Measurements from ENCODE around the gene PSMD14. TPM values are rescaled to one million over a fixed set of nuclear protein-coding genes. Genes with fewer than 3 reads are reported as not detected.
"Not testable (repeated sequence)": the region's sequence is repeated elsewhere in the genome, so short reads cannot be mapped to it uniquely, and the experiment has no call there.

Gene PSMD14
- total RNA-seq, 1 donor from 2014 or later = 103 TPM

DNA sequence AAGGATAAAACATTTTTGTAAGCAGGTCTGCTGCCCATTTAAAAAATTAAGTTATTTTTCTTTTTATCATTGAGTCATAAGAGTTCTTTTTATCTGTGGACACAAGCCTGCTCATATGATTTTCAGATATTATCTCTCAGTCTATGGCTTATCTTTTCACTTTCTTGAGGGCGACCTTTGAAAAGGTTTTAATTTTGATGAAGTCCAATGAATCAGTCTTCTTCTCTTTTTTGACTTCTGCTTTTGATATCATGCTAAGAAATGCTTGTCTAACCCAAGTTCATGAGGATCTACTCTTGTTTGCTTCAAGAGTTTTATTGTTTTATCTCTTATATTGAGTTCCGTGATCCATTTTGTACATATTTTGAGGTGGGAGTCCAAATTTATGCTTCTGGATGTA lies 36.5 kb downstream of the PSMD14 start:
- DNase-seq (ENCODE audit: low spot score) = no peak
- Mint-ChIP-seq H3K36me3 (ENCODE audit: low read depth) (peaks cover 30% of the 10 kb centered on the region), H3K4me1 (ENCODE audit: low read depth) (peaks cover 6% of the 10 kb centered on the region), H3K9me3 (no peaks in the 10 kb centered on the region), H3K27ac (no peak overlapping the region), H3K4me3 (no peak overlapping the region), H3K27me3 (ENCODE audit: insufficient read depth) (no peaks in the 10 kb centered on the region)
- intact Hi-C loops (cut with micrococcal nuclease) = no loop called here

- Mint-ChIP-seq H3K27ac (no peak overlapping the region), H3K9me3 (no peaks in the 10 kb centered on the region), H3K36me3 (ENCODE audit: low read depth) (peaks cover 11% of the 10 kb centered on the region), H3K4me3 (no peak overlapping the region), H3K27me3 (ENCODE audit: insufficient read depth) (no peaks in the 10 kb centered on the region), H3K4me1 (ENCODE audit: low read depth) (peaks cover 27% of the 10 kb centered on the region)
- intact Hi-C loops (cut with micrococcal nuclease) = no loop called here
- DNase-seq (ENCODE audit: low spot score) = no peak
Observed at GRCh38 chr2:161351678-161352077, 43.5 kb downstream of the PSMD14 start.

- Mint-ChIP-seq H3K4me1 (ENCODE audit: low read depth) (peaks cover 27% of the 10 kb centered on the region), H3K9me3 (no peaks in the 10 kb centered on the region), H3K27ac (no peak overlapping the region), H3K36me3 (ENCODE audit: low read depth) (peaks cover 11% of the 10 kb centered on the region), H3K4me3 (no peak overlapping the region), H3K27me3 (ENCODE audit: insufficient read depth) (no peaks in the 10 kb centered on the region)
- no peak for DNase-seq (ENCODE audit: low spot score)
- intact Hi-C loops (cut with micrococcal nuclease) = no loop called here
Observed at GRCh38 chr2:161352719-161353118, 44.5 kb downstream of the PSMD14 start.

DNA sequence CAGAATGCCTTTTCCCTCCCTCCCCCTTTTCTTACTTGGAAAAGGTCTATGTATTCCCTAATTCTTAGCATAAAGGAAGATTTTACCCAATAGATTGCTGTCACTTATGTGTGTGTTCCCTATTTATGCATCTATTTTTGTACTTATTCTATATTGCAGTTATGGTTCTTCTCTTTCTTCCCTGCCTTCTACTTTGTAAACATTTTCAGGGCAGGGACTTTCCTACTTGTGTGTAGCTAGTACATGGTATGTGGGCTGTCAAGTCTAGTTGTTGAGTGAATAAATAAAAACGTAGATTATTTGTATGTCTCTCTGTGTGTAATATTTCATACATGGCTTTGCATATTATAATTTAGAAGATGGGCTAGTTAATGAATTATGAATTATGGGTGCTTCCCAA lies 45.3 kb downstream of the PSMD14 start:
- Mint-ChIP-seq H3K27ac (no peak overlapping the region), H3K36me3 (ENCODE audit: low read depth) (peaks cover 13% of the 10 kb centered on the region), H3K9me3 (no peaks in the 10 kb centered on the region), H3K4me3 (no peak overlapping the region), H3K4me1 (ENCODE audit: low read depth) (peaks cover 27% of the 10 kb centered on the region), H3K27me3 (ENCODE audit: insufficient read depth) (no peaks in the 10 kb centered on the region)
- intact Hi-C loops (cut with micrococcal nuclease) = no loop called here
- DNase-seq (ENCODE audit: low spot score) = no peak

- H3K36me3 Mint-ChIP-seq (ENCODE audit: low read depth) = peaks cover 11% of the 10 kb centered on the region
- H3K4me1 Mint-ChIP-seq (ENCODE audit: low read depth) = peaks cover 27% of the 10 kb centered on the region
- no peaks in the 10 kb centered on the region for H3K27me3 Mint-ChIP-seq (ENCODE audit: insufficient read depth)
- no peak overlapping the region for H3K4me3 Mint-ChIP-seq
- intact Hi-C loops (cut with micrococcal nuclease) = no loop called here
- H3K9me3 Mint-ChIP-seq = no peaks in the 10 kb centered on the region
- no peak overlapping the region for H3K27ac Mint-ChIP-seq
- no peak for DNase-seq (ENCODE audit: low spot score)
Observed at GRCh38 chr2:161354106-161354505, 45.9 kb downstream of the PSMD14 start.

DNA sequence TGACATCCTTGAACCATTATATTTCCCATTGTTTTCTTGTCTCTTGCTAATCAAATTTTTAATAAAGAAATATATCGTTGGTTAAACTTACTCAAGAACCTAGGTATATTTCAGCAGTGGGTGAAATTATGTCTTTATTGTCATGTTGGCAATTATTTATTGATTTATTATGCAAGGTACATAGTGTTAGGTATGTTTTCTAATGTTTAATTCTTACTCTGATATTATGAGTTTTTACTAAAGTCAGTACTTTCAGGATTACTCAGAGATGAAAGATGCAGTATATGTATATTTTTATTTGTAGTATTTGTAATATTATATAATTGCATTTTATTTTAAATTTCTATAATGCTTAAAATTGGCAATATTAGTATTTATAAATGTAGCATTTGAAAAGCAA lies 46.9 kb downstream of the PSMD14 start:
- Mint-ChIP-seq H3K27ac (no peak overlapping the region), H3K4me1 (ENCODE audit: low read depth) (peaks cover 27% of the 10 kb centered on the region), H3K27me3 (ENCODE audit: insufficient read depth) (no peaks in the 10 kb centered on the region), H3K36me3 (ENCODE audit: low read depth) (peaks cover 13% of the 10 kb centered on the region), H3K9me3 (no peaks in the 10 kb centered on the region), H3K4me3 (no peak overlapping the region)
- intact Hi-C loops (cut with micrococcal nuclease) = no loop called here
- no peak for DNase-seq (ENCODE audit: low spot score)

DNA sequence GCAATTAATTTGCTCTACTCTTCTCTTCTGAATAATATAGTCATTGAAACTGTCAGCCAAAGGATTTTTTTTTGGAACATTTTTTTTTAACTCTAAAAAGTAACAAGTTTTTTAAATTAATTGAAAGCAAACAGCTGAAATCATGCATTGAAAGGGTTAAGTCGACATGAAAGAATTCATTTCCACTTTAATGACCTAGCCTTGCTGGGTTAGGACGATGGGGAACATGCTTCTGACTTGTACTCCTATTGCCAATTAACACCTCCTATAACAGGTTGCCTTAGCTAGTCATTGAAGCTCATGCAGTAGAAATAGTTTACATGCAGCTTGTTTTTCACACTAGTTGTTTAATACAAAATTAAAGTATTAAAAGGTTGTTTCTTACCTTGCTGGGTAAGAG lies 47.8 kb downstream of the PSMD14 start:
- Mint-ChIP-seq H3K27ac (no peak overlapping the region), H3K27me3 (ENCODE audit: insufficient read depth) (no peaks in the 10 kb centered on the region), H3K9me3 (peaks cover 4% of the 10 kb centered on the region), H3K4me3 (no peak overlapping the region), H3K36me3 (ENCODE audit: low read depth) (peaks cover 11% of the 10 kb centered on the region), H3K4me1 (ENCODE audit: low read depth) (peaks cover 23% of the 10 kb centered on the region)
- intact Hi-C loops (cut with micrococcal nuclease) = loop anchor here (2.0 kb wide), 1 partner anchor 29 kb away; no protein-coding TSS in a partner anchor
- no peak for DNase-seq (ENCODE audit: low spot score)

GRCh38 chr2:161357097-161357496 lies 48.9 kb downstream of the PSMD14 start:
- Mint-ChIP-seq H3K9me3 (peaks cover 10% of the 10 kb centered on the region), H3K27me3 (ENCODE audit: insufficient read depth) (no peaks in the 10 kb centered on the region), H3K4me3 (no peak overlapping the region), H3K36me3 (ENCODE audit: low read depth) (peaks cover 14% of the 10 kb centered on the region), H3K4me1 (ENCODE audit: low read depth) (peaks cover 14% of the 10 kb centered on the region), H3K27ac (no peak overlapping the region)
- intact Hi-C loops (cut with micrococcal nuclease) = loop anchor here (2.0 kb wide), 1 partner anchor 28 kb away; no protein-coding TSS in a partner anchor
- DNase-seq (ENCODE audit: low spot score) = no peak

GRCh38 chr2:161358838-161359237 lies 50.6 kb downstream of the PSMD14 start:
- intact Hi-C loops (cut with micrococcal nuclease) = no loop called here
- Mint-ChIP-seq H3K4me3 (no peak overlapping the region), H3K27ac (no peak overlapping the region), H3K36me3 (ENCODE audit: low read depth) (peaks cover 26% of the 10 kb centered on the region), H3K4me1 (ENCODE audit: low read depth) (peaks cover 5% of the 10 kb centered on the region), H3K9me3 (peaks cover 19% of the 10 kb centered on the region), H3K27me3 (ENCODE audit: insufficient read depth) (no peaks in the 10 kb centered on the region)
- no peak for DNase-seq (ENCODE audit: low spot score)

- H3K27ac Mint-ChIP-seq; H3K27me3 Mint-ChIP-seq (ENCODE audit: insufficient read depth); DNase-seq (ENCODE audit: low spot score); H3K4me3 Mint-ChIP-seq; intact Hi-C loops (cut with micrococcal nuclease); H3K4me1 Mint-ChIP-seq (ENCODE audit: low read depth): not testable (repeated sequence)
- peaks cover 28% of the 10 kb centered on the region for H3K36me3 Mint-ChIP-seq (ENCODE audit: low read depth)
- peaks cover 19% of the 10 kb centered on the region for H3K9me3 Mint-ChIP-seq
Observed at GRCh38 chr2:161360095-161360654, 52.0 kb downstream of the PSMD14 start.

- Mint-ChIP-seq H3K4me1 (ENCODE audit: low read depth) (peaks cover 4% of the 10 kb centered on the region), H3K27me3 (ENCODE audit: insufficient read depth) (no peaks in the 10 kb centered on the region), H3K4me3 (no peak overlapping the region), H3K27ac (no peak overlapping the region), H3K9me3 (peaks cover 19% of the 10 kb centered on the region), H3K36me3 (ENCODE audit: low read depth) (peaks cover 32% of the 10 kb centered on the region)
- intact Hi-C loops (cut with micrococcal nuclease) = no loop called here
- no peak for DNase-seq (ENCODE audit: low spot score)
Observed at GRCh38 chr2:161362568-161363166, 54.4 kb downstream of the PSMD14 start.

DNA sequence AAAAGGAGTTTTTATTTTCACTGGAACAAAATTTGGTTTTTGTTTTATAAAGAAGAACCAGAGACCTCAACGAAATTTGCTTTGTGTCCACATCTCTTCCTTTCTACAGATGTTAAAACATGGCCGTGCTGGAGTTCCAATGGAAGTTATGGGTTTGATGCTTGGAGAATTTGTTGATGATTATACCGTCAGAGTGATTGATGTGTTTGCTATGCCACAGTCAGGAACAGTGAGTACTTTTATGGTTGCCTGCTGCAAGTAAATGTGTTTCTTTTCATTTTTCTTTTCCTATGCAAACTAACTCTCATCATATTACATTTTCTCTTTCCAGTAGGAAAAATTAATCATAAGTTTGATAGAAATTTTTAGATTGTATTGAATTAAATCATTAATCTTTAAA lies 59.5 kb downstream of the PSMD14 start:
- H3K9me3 Mint-ChIP-seq = peaks cover 4% of the 10 kb centered on the region
- no peaks in the 10 kb centered on the region for H3K27me3 Mint-ChIP-seq (ENCODE audit: insufficient read depth)
- no peak overlapping the region for H3K27ac Mint-ChIP-seq
- intact Hi-C loops (cut with micrococcal nuclease) = loop anchor here (5.0 kb wide), 1 partner anchor 40 kb away; no protein-coding TSS in a partner anchor
- no peak overlapping the region for H3K4me3 Mint-ChIP-seq
- peaks cover 28% of the 10 kb centered on the region for H3K36me3 Mint-ChIP-seq (ENCODE audit: low read depth)
- peaks cover 4% of the 10 kb centered on the region for H3K4me1 Mint-ChIP-seq (ENCODE audit: low read depth)
- DNase-seq (ENCODE audit: low spot score) = no peak

DNA sequence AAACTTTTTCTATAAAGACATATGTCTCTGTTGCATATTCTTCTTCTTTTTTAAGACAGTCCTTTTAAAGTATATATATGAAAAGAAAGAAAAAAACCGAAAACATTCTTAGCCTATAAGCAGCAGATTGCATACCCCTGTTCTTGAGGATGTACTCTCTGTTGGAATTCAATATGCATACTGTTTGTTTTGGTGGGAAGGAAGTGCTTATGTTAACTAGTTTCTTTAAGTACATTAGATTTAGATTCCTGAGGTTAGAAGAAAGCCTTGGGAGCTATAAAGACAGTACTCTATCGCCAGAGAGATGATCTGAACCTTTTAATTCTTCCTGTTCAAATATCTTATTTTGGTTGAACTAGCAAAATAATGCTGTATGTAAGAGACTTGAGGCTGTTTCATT lies 61.1 kb downstream of the PSMD14 start:
- no peaks in the 10 kb centered on the region for H3K27me3 Mint-ChIP-seq (ENCODE audit: insufficient read depth)

More for the DNA sequence above, 61.1 kb downstream of the PSMD14 start:
- Mint-ChIP-seq H3K9me3 (no peaks in the 10 kb centered on the region), H3K36me3 (ENCODE audit: low read depth) (peaks cover 20% of the 10 kb centered on the region), H3K4me3 (no peak overlapping the region), H3K27ac (no peak overlapping the region), H3K4me1 (ENCODE audit: low read depth) (peaks cover 4% of the 10 kb centered on the region)
- intact Hi-C loops (cut with micrococcal nuclease) = loop anchor here (5.0 kb wide), 1 partner anchor 42 kb away; no protein-coding TSS in a partner anchor
- DNase-seq (ENCODE audit: low spot score) = no peak
